Measurements from ENCODE around the gene MCMBP.
A peak's percentile ranks its signal among the peaks of the same experiment; 100 is the strongest.
"Not testable (repeated sequence)": the region's sequence is repeated elsewhere in the genome, so short reads cannot be mapped to it uniquely, and the experiment has no call there.

MCMBP gene

GRCh38 chr10:119872860-119873681 lies 428 bp upstream of the MCMBP start:
- peak; percentile 58 for DNase-seq

- DNase-seq: peak; percentile 61
Observed at GRCh38 chr10:119871881-119872609, 598 bp downstream of the MCMBP start.

GRCh38 chr10:119869398-119869797 lies 3.2 kb downstream of the MCMBP start:
- DNase-seq: not testable (repeated sequence)

GRCh38 chr10:119867317-119867716 lies 5.3 kb downstream of the MCMBP start:
- DNase-seq: no peak

GRCh38 chr10:119865699-119866240 lies 6.9 kb downstream of the MCMBP start:
- DNase-seq: no peak

GRCh38 chr10:119863951-119864565 lies 8.6 kb downstream of the MCMBP start:
- DNase-seq: no peak

GRCh38 chr10:119862524-119862923 lies 10.1 kb downstream of the MCMBP start:
- DNase-seq: no peak

GRCh38 chr10:119860866-119861607 lies 11.6 kb downstream of the MCMBP start:
- DNase-seq: no peak

- DNase-seq: peak; percentile 13
Observed at GRCh38 chr10:119859420-119860258, 13.0 kb downstream of the MCMBP start.

- DNase-seq: no peak
Observed at GRCh38 chr10:119858063-119858462, 14.6 kb downstream of the MCMBP start.

- DNase-seq: no peak
Observed at GRCh38 chr10:119853574-119853973, 19.1 kb downstream of the MCMBP start.

- no peak for DNase-seq
Observed at GRCh38 chr10:119852822-119853221, 19.8 kb downstream of the MCMBP start.

- no peak for DNase-seq
Observed at GRCh38 chr10:119852277-119852676, 20.4 kb downstream of the MCMBP start.

GRCh38 chr10:119849944-119850343 lies 22.7 kb downstream of the MCMBP start:
- DNase-seq: no peak

- DNase-seq: no peak
Observed at GRCh38 chr10:119849031-119849789, 23.4 kb downstream of the MCMBP start.

GRCh38 chr10:119845656-119846055 lies 27.0 kb downstream of the MCMBP start:
- DNase-seq: no peak

- DNase-seq: no peak
Observed at GRCh38 chr10:119834188-119834587, 38.5 kb downstream of the MCMBP start.

- DNase-seq: no peak
Observed at GRCh38 chr10:119832951-119833350, 39.7 kb downstream of the MCMBP start.

GRCh38 chr10:119831656-119832055 lies 41.0 kb downstream of the MCMBP start:
- no peak for DNase-seq

- no peak for DNase-seq
Observed at GRCh38 chr10:119830851-119831250, 41.8 kb downstream of the MCMBP start.

- DNase-seq: no peak
Observed at GRCh38 chr10:119829429-119829828, 43.2 kb downstream of the MCMBP start.

Measured in KG1 (cell line).